Stimulated activated naive CD8-positive, alpha-beta T cell treated with anti-CD3 and anti-CD28 coated beads, Interleukin-15, amount 100 ng/mL, for 72 hours (primary cell): ENCODE measurements around the gene TBXT.

Experiments
- ATAC-seq: fragments of 150-1000 bp; cut with Tn5 transposase; 2 replicates; pipeline ENCODE4 v1.10.0; 2021; ENCODE audit warnings: mild to moderate bottlenecking, moderate library complexity
- DNase-seq, 2 donors: peaks; one replicate each; pipeline ENCODE4 v3.0.0; 2021 to 2022
- H3K27ac Mint-ChIP-seq, 2 donors: one replicate each; pipeline ENCODE4 v1.8.0; 2022; ENCODE audit warnings: mild to moderate bottlenecking in 2 of 2, mixed read lengths in 2 of 2, moderate library complexity in 2 of 2
- H3K27me3 Mint-ChIP-seq: one replicate; pipeline ENCODE4 v1.8.0; 2022; ENCODE audit warnings: mixed read lengths
- H3K4me1 Mint-ChIP-seq: one replicate; pipeline ENCODE4 v1.8.0; 2022; ENCODE audit warnings: mild to moderate bottlenecking, mixed read lengths
- H3K4me3 Mint-ChIP-seq, 2 donors: one replicate each; pipeline ENCODE4 v1.8.0; 2022; ENCODE audit warnings: mild to moderate bottlenecking in 2 of 2, mixed read lengths in 2 of 2, moderate library complexity in 1 of 2
- H3K9me3 Mint-ChIP-seq, 2 donors: one replicate each; pipeline ENCODE4 v1.8.0; 2022; ENCODE audit warnings: mixed read lengths in 2 of 2

The TBXT gene

DNA sequence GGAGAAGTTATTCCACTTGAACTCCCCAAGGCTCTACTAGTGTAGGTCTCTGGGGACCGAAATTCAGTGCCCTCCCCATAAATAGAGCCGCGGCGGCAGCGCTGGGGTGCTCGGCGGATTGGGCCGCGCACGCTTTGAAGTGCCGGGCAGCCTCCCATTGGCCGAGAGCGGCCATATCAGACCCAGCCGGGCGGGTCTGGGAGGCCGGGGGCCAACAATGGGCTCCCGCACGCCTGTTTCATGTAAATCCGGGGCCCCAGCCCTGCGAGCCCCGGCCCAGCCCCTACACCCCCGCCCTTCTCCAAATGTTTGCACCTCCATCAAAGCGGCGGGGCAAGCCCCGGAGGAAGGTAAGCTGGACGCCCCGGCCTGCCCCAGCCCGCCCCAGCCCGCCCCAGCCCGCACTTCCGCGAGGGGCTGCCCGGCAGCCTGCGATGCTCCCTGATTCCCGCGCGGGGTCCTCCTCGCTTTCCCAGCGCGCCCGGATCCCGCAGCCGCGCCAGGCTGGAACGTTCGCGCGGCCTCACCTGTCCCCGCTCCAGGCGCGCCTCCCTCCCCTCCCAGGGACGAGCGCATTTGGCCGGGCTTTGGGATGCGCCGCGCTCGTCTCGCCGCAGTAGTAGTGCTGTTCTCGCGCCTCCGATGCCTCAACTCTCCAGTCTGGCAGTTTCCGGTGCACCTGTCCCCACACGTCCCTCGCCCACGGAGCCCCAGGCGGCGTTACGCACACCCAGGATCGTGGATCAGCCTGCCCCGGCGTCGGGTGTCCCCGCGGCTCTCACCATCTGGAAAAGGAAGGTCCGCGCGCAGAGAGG is at the start of gene TBXT:
TSS of gene TBXT (minus strand) at position 51 of the 815 bp plus-strand sequence. CDS start 260 bp downstream, outside the sequence.
- Mint-ChIP-seq H3K4me1 (peaks cover 26% of the 10 kb centered on the region), H3K4me3 (peak within 1 kb of the TSS; percentile 89 to 93), H3K27me3 (no peaks in the 10 kb centered on the region), H3K9me3 (no peaks in the 10 kb centered on the region), H3K27ac (no peak within 1 kb of the TSS)
- ATAC-seq, result peak; percentile 31
- no peak for DNase-seq

DNA sequence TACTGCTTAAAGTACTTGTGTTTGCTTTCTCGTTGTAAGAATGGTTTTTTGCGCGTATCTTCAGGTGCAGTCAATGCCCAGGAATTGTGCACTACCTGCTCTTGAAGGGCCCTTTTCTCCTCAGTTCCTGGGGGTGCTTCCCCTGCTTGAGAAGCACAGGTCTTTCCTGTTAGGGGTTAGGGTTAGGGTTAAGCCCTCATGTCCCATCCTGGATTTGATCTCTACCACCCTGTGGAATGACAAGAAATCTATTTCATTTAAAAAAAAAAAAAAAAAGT is 39.6 kb upstream of the TBXT start:
- peaks cover 25% of the 10 kb centered on the region for H3K27me3 Mint-ChIP-seq
- peak overlapping the region in 1 of 2 donors; percentile 63 for H3K27ac Mint-ChIP-seq
- peak overlapping the region; percentile 15 to 44 for H3K4me3 Mint-ChIP-seq
- DNase-seq, result no peak
- no peak for ATAC-seq
- peaks cover 7 to 11% of the 10 kb centered on the region in 2 donors for H3K9me3 Mint-ChIP-seq
- peaks cover 6% of the 10 kb centered on the region for H3K4me1 Mint-ChIP-seq

GRCh38 chr6:166206510-166207283 is 39.0 kb upstream of the TBXT start:
- DNase-seq (no peak), ATAC-seq (peak; percentile 66)
- Mint-ChIP-seq H3K4me1 (peaks cover 11% of the 10 kb centered on the region), H3K4me3 (peak overlapping the region in 1 of 2 donors; percentile 44), H3K9me3 (peaks cover 4 to 8% of the 10 kb centered on the region in 2 donors), H3K27me3 (peaks cover 20% of the 10 kb centered on the region), H3K27ac (no peak overlapping the region)

GRCh38 chr6:166206066-166206465 is 38.4 kb upstream of the TBXT start:
- DNase-seq, result no peak
- Mint-ChIP-seq H3K9me3 (peaks cover 0 to 1% of the 10 kb centered on the region in 2 donors), H3K4me3 (no peak overlapping the region), H3K27me3 (peaks cover 15% of the 10 kb centered on the region), H3K4me1 (peaks cover 13% of the 10 kb centered on the region), H3K27ac (no peak overlapping the region)
- ATAC-seq, result no peak

- no peak overlapping the region for H3K4me3 Mint-ChIP-seq
- H3K9me3 Mint-ChIP-seq, result no peaks in the 10 kb centered on the region
- no peak for ATAC-seq
- no peak overlapping the region for H3K27ac Mint-ChIP-seq
- peaks cover 15% of the 10 kb centered on the region for H3K27me3 Mint-ChIP-seq
- DNase-seq, result no peak
- H3K4me1 Mint-ChIP-seq, result peaks cover 13% of the 10 kb centered on the region
These were observed 37.4 kb upstream of the TBXT start for GRCh38 chr6:166204852-166205650.

- H3K4me3 Mint-ChIP-seq, result no peak overlapping the region
These were observed 36.1 kb upstream of the TBXT start for GRCh38 chr6:166203641-166204222.

DNA sequence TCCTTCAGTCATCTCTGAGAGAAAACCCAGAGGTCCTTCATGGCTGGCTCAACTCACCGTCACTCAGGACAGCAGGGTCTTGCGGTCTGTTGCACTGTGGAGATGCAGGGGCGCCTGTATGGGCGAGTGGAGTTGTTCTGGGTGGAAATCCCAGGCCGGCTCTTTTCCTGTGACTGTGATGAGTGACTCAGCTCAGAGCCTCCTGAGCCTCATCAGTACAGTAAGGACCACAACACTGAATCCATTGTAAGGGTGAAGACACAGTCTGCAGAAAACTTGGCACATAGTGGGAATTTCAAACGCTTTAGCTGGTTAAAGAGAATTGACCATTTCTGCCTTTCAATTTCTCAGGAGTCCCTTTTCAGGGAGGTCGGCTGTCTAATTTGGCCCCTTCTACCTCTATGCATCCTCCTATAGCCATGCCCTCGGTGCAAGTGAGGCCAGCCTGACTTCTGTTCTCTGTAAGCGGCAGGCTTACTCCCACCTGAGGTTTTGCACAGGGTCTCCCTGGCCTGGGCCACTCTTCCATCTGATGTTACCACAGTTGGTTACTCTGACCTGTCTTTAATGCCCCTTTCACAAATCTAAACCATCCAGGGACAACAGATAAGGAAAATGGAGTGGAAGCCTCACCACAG is 35.5 kb upstream of the TBXT start:
- H3K27ac Mint-ChIP-seq, result no peak overlapping the region
- no peaks in the 10 kb centered on the region for H3K9me3 Mint-ChIP-seq
- ATAC-seq, result no peak
- DNase-seq, result no peak
- peaks cover 13% of the 10 kb centered on the region for H3K4me1 Mint-ChIP-seq
- H3K4me3 Mint-ChIP-seq, result no peak overlapping the region
- H3K27me3 Mint-ChIP-seq, result peaks cover 14% of the 10 kb centered on the region

More at GRCh38 chr6:166203641-166204222, 36.1 kb upstream of the TBXT start:
- no peak for DNase-seq
- ATAC-seq, result no peak
- Mint-ChIP-seq H3K27me3 (peaks cover 15% of the 10 kb centered on the region), H3K27ac (no peak overlapping the region), H3K4me1 (peaks cover 13% of the 10 kb centered on the region), H3K9me3 (no peaks in the 10 kb centered on the region)

GRCh38 chr6:166202321-166202733 is 34.7 kb upstream of the TBXT start:
- ATAC-seq (no peak), DNase-seq (no peak)
- Mint-ChIP-seq H3K27ac (no peak overlapping the region), H3K4me3 (no peak overlapping the region), H3K9me3 (no peaks in the 10 kb centered on the region), H3K27me3 (peaks cover 8% of the 10 kb centered on the region), H3K4me1 (peaks cover 13% of the 10 kb centered on the region)

- H3K9me3 Mint-ChIP-seq, result no peaks in the 10 kb centered on the region
- peaks cover 9% of the 10 kb centered on the region for H3K4me1 Mint-ChIP-seq
- H3K4me3 Mint-ChIP-seq, result no peak overlapping the region
- peaks cover 8% of the 10 kb centered on the region for H3K27me3 Mint-ChIP-seq
- ATAC-seq, result no peak
- no peak overlapping the region for H3K27ac Mint-ChIP-seq
- no peak for DNase-seq
These were observed 34.2 kb upstream of the TBXT start for GRCh38 chr6:166201878-166202277.

GRCh38 chr6:166197361-166197760 is 29.7 kb upstream of the TBXT start:
- DNase-seq (no peak), ATAC-seq (no peak)
- no peak overlapping the region for H3K4me3 Mint-ChIP-seq
- no peak overlapping the region for H3K27ac Mint-ChIP-seq
- no peaks in the 10 kb centered on the region for H3K9me3 Mint-ChIP-seq
- peaks cover 6% of the 10 kb centered on the region for H3K4me1 Mint-ChIP-seq
- no peaks in the 10 kb centered on the region for H3K27me3 Mint-ChIP-seq

DNA sequence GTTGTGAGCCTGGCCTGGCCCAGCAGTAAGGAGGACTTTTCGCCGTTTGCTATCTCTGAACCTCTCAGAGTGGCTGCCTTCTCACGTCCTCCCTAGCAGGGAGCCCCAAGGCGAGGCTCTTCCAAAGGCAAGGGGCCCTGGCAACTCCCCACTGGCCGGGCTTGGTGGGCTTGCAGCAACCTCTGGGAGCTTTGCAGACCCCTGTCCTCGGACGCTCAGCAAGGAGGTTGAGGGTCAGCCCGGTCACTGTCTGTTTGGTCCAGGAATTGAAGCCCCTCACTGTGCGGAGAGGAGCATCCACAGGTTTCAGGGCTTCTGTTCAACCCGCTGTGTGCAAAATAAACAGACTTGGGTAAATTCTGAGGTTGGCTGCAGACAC is 28.2 kb upstream of the TBXT start:
- Mint-ChIP-seq H3K27me3 (no peaks in the 10 kb centered on the region), H3K9me3 (no peaks in the 10 kb centered on the region), H3K4me3 (no peak overlapping the region), H3K4me1 (no peaks in the 10 kb centered on the region), H3K27ac (no peak overlapping the region)
- no peak for DNase-seq
- ATAC-seq, result no peak

DNA sequence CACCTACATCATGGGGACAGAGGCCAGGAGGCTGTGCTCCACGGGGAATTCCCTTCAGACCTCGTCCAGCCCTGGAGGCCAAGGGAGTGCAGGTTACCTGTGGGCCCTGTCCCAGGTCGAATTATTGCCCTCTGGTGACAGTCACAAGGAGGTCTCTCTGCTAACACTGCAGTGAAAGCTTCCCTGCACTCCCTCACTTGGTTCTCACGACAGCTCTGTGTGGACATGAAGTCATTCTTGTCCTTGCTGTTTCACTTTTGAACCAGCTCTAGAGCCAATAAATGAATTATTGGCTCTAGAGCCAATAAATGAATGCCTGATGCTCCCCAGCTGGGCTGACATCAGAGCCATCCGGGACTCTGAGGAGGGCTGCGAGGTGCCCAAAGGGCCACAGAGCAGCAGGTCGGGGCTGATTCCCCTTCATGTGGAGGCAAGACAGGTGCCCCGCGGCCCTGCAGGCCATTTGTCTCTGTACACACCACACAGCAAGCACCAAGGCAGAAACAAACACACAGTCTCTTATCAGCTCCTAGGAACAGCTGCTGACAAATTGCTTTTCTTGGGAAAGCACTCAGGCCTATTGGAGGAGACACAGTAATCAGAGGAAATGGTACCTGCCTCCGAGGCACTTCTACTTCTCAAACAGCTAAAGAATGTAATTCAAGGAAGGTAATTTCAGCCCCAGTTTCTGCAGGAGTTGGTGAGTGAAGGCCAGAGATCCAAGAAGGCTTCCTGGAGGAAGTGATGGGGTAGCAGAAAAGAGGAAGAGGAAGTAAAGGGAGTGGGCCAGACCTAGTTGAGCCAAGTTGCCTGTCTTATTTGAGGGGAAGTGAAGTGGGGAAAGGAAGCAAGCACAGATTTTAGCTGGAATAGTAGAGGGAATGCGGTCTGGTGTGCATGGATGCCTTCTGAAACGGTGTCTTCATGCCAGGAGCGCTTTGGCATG is 27.5 kb upstream of the TBXT start:
- Mint-ChIP-seq H3K4me1 (no peaks in the 10 kb centered on the region), H3K4me3 (no peak overlapping the region), H3K27me3 (no peaks in the 10 kb centered on the region), H3K9me3 (no peaks in the 10 kb centered on the region), H3K27ac (peak overlapping the region in 1 of 2 donors; percentile 30)
- ATAC-seq (no peak), DNase-seq (no peak)

GRCh38 chr6:166192557-166192956 is 24.9 kb upstream of the TBXT start:
- H3K27ac Mint-ChIP-seq, result no peak overlapping the region
- DNase-seq, result no peak
- no peak overlapping the region for H3K4me3 Mint-ChIP-seq

DNA sequence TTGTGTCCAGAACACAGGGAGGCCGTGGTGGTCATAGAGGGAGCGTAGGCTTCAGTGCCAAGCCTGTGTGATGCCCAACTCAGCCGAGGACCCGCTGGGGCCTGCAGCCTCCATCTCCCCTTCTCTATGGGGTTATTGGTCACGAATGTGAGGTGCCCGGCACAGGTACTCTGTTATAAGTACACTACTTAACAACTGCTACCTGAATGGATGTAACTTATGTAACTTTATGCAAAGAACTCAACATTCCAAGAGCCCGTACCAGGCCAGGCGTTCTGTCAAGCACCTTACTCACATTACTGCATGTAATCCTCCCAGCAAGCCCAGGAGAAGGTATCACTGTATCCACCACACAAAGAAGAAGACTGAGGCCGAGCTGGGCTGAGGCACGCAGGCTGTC is 24.5 kb upstream of the TBXT start:
- Mint-ChIP-seq H3K9me3 (peaks cover 0 to 1% of the 10 kb centered on the region in 2 donors), H3K27ac (no peak overlapping the region), H3K4me1 (no peaks in the 10 kb centered on the region), H3K27me3 (no peaks in the 10 kb centered on the region), H3K4me3 (no peak overlapping the region)
- ATAC-seq (no peak), DNase-seq (no peak)

More at GRCh38 chr6:166192557-166192956, 24.9 kb upstream of the TBXT start:
- no peaks in the 10 kb centered on the region for H3K27me3 Mint-ChIP-seq
- no peak for ATAC-seq
- no peaks in the 10 kb centered on the region for H3K9me3 Mint-ChIP-seq
- no peaks in the 10 kb centered on the region for H3K4me1 Mint-ChIP-seq
